ENCODE measurements around the gene CEP104.

- TF ChIP-seq POLR2A (IDR thresholded peaks at IDR 0.05) = no peak
- TF ChIP-seq, protein P1, sequence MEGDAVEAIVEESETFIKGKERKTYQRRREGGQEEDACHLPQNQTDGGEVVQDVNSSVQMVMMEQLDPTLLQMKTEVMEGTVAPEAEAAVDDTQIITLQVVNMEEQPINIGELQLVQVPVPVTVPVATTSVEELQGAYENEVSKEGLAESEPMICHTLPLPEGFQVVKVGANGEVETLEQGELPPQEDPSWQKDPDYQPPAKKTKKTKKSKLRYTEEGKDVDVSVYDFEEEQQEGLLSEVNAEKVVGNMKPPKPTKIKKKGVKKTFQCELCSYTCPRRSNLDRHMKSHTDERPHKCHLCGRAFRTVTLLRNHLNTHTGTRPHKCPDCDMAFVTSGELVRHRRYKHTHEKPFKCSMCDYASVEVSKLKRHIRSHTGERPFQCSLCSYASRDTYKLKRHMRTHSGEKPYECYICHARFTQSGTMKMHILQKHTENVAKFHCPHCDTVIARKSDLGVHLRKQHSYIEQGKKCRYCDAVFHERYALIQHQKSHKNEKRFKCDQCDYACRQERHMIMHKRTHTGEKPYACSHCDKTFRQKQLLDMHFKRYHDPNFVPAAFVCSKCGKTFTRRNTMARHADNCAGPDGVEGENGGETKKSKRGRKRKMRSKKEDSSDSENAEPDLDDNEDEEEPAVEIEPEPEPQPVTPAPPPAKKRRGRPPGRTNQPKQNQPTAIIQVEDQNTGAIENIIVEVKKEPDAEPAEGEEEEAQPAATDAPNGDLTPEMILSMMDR (IDR thresholded peaks at IDR 0.05) = peak in 1 of 6 experiments; percentile 20
Measured at GRCh38 chr1:3858231-3858981, 1.4 kb upstream of the CEP104 start.
